Suprapubic skin (tissue), 4 donors: Measurements from ENCODE around the gene PRRG1.

ENCODE experiments used
- CTCF ChIP-seq, 2 donors: fragments of 200-600 bp in 1 of 2; fragments of 450-650 bp in 1 of 2; sonication (generic) in 1 of 2; IDR thresholded peaks; one replicate each; pipeline ENCODE4 v1.5.1; 2016 to 2019; ENCODE audit warnings: antibody characterized with exemption in 2 of 2, mild to moderate bottlenecking in 1 of 2, moderate library complexity in 1 of 2
- POLR2A ChIP-seq, 2 donors: fragments of 450-650 bp; IDR thresholded peaks; one replicate each; pipeline ENCODE4 v1.6.1; 2017; ENCODE audit warnings: antibody characterized with exemption in 2 of 2, mild to moderate bottlenecking in 2 of 2, moderate library complexity in 2 of 2
- POLR2AphosphoS5 ChIP-seq, 3 donors: sonication (generic); formaldehyde crosslinking; IDR thresholded peaks; one replicate each; pipeline ENCODE4 v1.6.1; 2017; ENCODE audit warnings: antibody characterized with exemption in 3 of 3

- TF ChIP-seq CTCF (IDR thresholded peaks at IDR 0.05) (no peak), POLR2A (IDR thresholded peaks at IDR 0.05) (no peak), POLR2AphosphoS5 (IDR thresholded peaks at IDR 0.05) (no peak)
Observed at GRCh38 chrX:37420756-37421155, 71.6 kb downstream of the PRRG1 start.
